ENCODE measurements around the gene MOGAT2.
"Not testable (repeated sequence)": the region's sequence is repeated elsewhere in the genome, so short reads cannot be mapped to it uniquely, and the experiment has no call there.

Gene MOGAT2

GRCh38 chr11:75719340-75720239 lies 2.0 kb downstream of the MOGAT2 start:
- no peak for DNase-seq (ENCODE audit: low read depth in 2 of 2)

- no peak for DNase-seq (ENCODE audit: low read depth in 2 of 2)
Observed at GRCh38 chr11:75720639-75721038, 3.0 kb downstream of the MOGAT2 start.

- DNase-seq (ENCODE audit: low read depth in 2 of 2) = no peak
Observed at GRCh38 chr11:75721852-75722668, 4.4 kb downstream of the MOGAT2 start.

GRCh38 chr11:75722669-75723042 lies 5.0 kb downstream of the MOGAT2 start:
- DNase-seq (ENCODE audit: low read depth in 2 of 2) = no peak

- no peak for DNase-seq (ENCODE audit: low read depth in 2 of 2)
Observed at GRCh38 chr11:75725547-75726320, 8.1 kb downstream of the MOGAT2 start.

GRCh38 chr11:75728992-75729391 lies 11.4 kb downstream of the MOGAT2 start:
- no peak for DNase-seq (ENCODE audit: low read depth in 2 of 2)

- DNase-seq (ENCODE audit: low read depth in 2 of 2) = no peak
Observed at GRCh38 chr11:75731095-75731494, 13.5 kb downstream of the MOGAT2 start.

DNA sequence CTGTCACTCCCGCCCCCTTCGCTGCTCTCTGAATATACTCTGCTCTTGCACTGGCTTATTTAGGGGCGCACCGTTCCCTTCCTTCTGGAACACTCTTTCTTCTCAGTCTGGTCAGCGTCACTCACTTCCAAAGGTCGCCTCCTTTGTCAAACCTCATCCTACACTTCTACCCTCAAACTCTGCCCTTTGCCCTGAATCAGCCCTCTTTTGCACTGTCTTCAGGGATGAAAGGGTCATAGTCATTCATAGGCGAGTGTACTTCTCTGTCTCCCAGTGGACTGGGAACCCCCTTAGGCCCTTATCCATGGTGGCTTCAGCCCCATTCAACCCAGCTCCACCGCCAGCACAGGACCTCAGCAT lies 15.4 kb downstream of the MOGAT2 start:
- no peak for DNase-seq (ENCODE audit: low read depth in 2 of 2)

GRCh38 chr11:75733431-75734107 lies 15.9 kb downstream of the MOGAT2 start:
- DNase-seq (ENCODE audit: low read depth in 2 of 2) = no peak

GRCh38 chr11:75734491-75735180 lies 17.0 kb downstream of the MOGAT2 start:
- DNase-seq (ENCODE audit: low read depth in 2 of 2) = no peak

DNA sequence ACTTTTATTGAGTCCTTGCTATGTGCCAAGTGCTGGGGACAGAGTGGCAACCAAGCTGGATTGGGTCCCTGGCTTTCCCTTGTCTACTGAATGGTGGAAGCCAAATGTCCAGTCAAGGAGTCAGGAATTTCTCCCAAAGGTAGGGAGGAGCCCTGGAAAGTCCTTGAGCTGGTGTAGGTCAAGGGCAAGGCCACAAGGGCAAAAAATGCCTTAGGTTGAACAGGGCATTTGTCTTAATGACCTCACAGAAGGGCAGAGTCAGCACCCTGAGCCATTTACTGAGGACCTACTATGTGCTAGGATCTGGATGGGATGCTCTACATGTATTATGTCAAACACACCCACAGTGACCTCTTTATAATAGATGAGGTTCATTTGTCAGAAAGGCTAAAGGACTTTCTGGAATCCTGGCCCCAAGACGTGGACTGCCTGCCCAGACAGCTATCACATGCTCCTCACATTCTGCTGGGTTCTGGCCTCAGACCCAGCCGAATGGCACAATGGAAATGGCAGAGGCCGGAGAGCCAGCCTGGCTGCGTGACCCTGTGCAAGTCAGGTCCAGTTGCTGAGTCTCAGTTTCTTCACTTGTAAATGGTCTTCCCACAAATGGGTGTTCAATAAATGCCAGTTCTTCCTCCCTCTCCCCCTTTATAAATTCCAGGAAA lies 17.7 kb downstream of the MOGAT2 start:
- no peak for DNase-seq (ENCODE audit: low read depth in 2 of 2)

- DNase-seq (ENCODE audit: low read depth in 2 of 2) = no peak
Observed at GRCh38 chr11:75737314-75737713, 19.7 kb downstream of the MOGAT2 start.

- no peak for DNase-seq (ENCODE audit: low read depth in 2 of 2)
Observed at GRCh38 chr11:75740681-75741080, 23.0 kb downstream of the MOGAT2 start.

DNA sequence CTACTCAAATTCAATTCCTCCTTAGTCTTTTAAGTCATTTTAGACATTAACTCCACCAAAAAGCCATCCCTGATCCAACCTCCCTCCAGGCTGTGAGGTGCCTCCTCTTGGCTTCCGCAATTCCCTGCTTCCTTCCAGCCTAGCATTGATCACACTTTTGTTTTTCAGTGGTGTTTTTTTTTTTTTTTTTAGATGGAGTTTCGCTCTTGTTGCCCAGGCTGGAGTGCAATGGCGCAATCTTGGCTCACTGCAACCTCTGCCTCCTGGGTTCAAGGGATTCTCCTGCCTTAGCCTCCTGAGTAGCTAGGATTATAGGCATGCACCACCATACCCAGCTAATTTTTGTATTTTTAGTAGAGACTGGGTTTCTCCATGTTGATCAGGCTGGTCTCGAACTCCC lies 25.5 kb downstream of the MOGAT2 start:
- not testable (repeated sequence) for DNase-seq (ENCODE audit: low read depth in 2 of 2)

- no peak for DNase-seq (ENCODE audit: low read depth in 2 of 2)
Observed at GRCh38 chr11:75743711-75744563, 26.3 kb downstream of the MOGAT2 start.

GRCh38 chr11:75745807-75746206 lies 28.2 kb downstream of the MOGAT2 start:
- DNase-seq (ENCODE audit: low read depth in 2 of 2) = no peak

DNA sequence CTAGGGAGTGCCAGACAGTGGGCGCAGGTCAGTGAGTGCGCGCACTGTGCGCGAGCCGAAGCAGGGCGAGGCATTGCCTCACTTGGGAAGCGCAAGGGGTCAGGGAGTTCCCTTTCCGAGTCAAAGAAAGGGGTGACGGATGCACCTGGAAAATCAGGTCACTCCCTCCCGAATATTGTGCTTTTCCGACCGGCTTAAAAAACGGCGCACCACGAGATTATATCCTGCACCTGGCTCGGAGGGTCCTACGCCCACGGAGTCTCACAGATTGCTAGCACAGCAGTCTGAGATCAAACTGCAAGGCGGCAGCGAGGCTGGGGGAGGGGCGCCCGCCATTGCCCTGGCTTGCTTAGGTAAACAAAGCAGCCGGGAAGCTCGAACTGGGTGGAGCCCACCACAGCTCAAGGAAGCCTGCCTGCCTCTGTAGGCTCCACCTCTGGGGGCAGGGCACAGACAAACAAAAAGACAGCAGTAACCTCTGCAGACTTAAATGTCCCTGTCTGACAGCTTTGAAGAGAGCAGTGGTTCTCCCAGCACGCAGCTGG lies 31.2 kb downstream of the MOGAT2 start:
- not testable (repeated sequence) for DNase-seq (ENCODE audit: low read depth in 2 of 2)

GRCh38 chr11:75754933-75755332 lies 37.3 kb downstream of the MOGAT2 start:
- not testable (repeated sequence) for DNase-seq (ENCODE audit: low read depth in 2 of 2)

- no peak for DNase-seq (ENCODE audit: low read depth in 2 of 2)
Observed at GRCh38 chr11:75757651-75758050, 40.0 kb downstream of the MOGAT2 start.

All from stimulated activated CD8-positive, alpha-beta memory T cell treated with anti-CD3 and anti-CD28 coated beads, Interleukin-7, amount 100 ng/mL, for 4 hours (primary cell).